ENCODE results near the gene WDR64.

- no peak for TF ChIP-seq CTCF (IDR thresholded peaks at IDR 0.05)
- TF ChIP-seq POLR2A (IDR thresholded peaks at IDR 0.05): no peak
- peak in 1 of 2 donors; percentile 8 for TF ChIP-seq POLR2AphosphoS5 (IDR thresholded peaks at IDR 0.05; ENCODE audit: insufficient read depth in 1 of 2, low read depth in 1 of 2)
Measured at GRCh38 chr1:241640867-241641622, 11.0 kb upstream of the WDR64 start.
